ENCODE results near the gene METTL6.

- no peak for TF ChIP-seq POLR2A (IDR thresholded peaks at IDR 0.05; ENCODE audit: low read depth, low read length)
- TF ChIP-seq POLR2AphosphoS5 (IDR thresholded peaks at IDR 0.05; ENCODE audit: low read depth, low read length) = no peak
These were observed 21.8 kb downstream of the METTL6 start for GRCh38 chr3:15405448-15406050.
